Measurements from ENCODE around the gene RHOBTB1. TPM values are rescaled to one million over a fixed set of nuclear protein-coding genes. Genes with fewer than 3 reads are reported as not detected.
A peak's percentile ranks its signal among the peaks of the same experiment; 100 is the strongest.
"Not testable (repeated sequence)": the region's sequence is repeated elsewhere in the genome, so short reads cannot be mapped to it uniquely, and the experiment has no call there.

RHOBTB1 gene
- total RNA-seq, 2 experiments from 2014 or later, result 0.09 to 0.74 TPM

DNA sequence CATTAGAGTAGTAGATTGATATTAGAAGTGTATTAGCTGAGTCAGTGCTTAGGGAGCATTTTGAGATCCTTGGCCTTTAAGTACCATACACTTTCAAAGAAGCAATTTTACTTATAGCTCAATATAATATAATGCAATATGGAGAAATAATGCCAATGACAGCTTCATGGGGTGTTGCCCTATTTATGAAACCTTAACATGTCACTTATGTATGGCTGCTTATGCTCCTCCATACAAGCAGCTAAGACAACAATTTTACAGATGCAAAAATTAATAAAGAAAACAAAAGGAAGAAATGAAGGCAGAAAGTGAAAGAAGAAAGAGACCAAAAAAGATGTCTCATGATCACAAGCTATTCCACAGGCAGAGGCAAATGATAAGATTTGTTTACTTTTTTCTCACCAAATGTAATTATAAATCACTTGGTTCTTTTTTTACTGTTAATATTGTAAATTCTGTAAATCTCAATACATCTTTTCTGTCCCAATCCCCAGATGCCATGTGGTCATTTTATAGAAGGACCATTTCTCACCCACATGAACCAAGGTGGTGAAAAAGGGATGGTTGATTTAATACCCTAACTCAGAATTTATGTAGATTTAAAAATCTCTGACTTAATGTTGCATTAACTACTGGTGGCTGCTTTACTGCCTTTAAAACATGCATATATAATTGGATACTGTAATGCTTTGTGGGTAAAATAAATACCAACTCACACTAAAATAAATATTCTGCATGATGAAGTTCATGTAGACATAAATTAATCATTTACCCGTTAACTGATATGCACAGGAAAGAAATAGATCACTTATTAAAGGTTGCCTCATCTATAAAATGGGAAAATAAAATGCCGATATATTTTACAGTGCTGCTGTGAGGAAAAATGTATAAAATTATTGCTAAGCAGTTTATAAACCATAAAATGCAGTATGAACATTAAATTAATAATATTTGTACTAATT lies 33.5 kb upstream of the RHOBTB1 start:
- intact Hi-C loops (cut with micrococcal nuclease), result no loop called here
- no peaks in the 10 kb centered on the region for H3K36me3 Mint-ChIP-seq (ENCODE audit: low read depth)
- TF ChIP-seq, protein P1, sequence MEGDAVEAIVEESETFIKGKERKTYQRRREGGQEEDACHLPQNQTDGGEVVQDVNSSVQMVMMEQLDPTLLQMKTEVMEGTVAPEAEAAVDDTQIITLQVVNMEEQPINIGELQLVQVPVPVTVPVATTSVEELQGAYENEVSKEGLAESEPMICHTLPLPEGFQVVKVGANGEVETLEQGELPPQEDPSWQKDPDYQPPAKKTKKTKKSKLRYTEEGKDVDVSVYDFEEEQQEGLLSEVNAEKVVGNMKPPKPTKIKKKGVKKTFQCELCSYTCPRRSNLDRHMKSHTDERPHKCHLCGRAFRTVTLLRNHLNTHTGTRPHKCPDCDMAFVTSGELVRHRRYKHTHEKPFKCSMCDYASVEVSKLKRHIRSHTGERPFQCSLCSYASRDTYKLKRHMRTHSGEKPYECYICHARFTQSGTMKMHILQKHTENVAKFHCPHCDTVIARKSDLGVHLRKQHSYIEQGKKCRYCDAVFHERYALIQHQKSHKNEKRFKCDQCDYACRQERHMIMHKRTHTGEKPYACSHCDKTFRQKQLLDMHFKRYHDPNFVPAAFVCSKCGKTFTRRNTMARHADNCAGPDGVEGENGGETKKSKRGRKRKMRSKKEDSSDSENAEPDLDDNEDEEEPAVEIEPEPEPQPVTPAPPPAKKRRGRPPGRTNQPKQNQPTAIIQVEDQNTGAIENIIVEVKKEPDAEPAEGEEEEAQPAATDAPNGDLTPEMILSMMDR (IDR thresholded peaks at IDR 0.05), result no peak
- H3K27me3 Mint-ChIP-seq, result peaks cover 8% of the 10 kb centered on the region
- peaks cover 7% of the 10 kb centered on the region for H3K4me1 Mint-ChIP-seq (ENCODE audit: low read depth)
- POLR2A ChIA-PET, result no interaction called here
- H3K27ac Mint-ChIP-seq, result no peak overlapping the region
- no peak for DNase-seq
- CTCF ChIA-PET, result no interaction called here
- H3K4me3 Mint-ChIP-seq, result no peak overlapping the region
- ATAC-seq, result no peak
- no peaks in the 10 kb centered on the region for H3K9me3 Mint-ChIP-seq

DNA sequence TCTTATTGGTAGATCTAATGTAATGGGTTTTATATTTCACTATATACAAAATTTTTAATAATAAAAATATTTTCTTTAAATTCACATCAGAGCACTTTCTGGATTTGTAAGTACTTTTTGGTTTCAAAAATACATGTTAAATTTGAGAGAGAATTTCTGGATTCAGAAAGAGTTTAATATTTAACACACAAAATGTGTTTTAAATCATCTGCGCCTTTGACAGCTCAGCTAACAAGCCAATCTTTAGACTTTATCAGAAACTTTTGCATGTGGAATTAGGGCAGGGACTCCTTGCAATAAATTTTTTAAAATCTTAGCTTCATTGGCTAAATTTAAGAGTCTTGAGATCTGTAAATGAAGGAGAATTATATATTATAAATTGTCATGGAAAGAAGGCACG lies 32.7 kb upstream of the RHOBTB1 start:
- ATAC-seq (no peak), DNase-seq (no peak)
- no peaks in the 10 kb centered on the region for H3K9me3 Mint-ChIP-seq
- TF ChIP-seq, protein P1 (IDR thresholded peaks at IDR 0.05), result no peak
- peaks cover 8% of the 10 kb centered on the region for H3K27me3 Mint-ChIP-seq
- H3K4me1 Mint-ChIP-seq (ENCODE audit: low read depth), result peaks cover 7% of the 10 kb centered on the region
- ChIA-PET CTCF (no interaction called here), POLR2A (no interaction called here)
- intact Hi-C loops (cut with micrococcal nuclease), result no loop called here
- no peaks in the 10 kb centered on the region for H3K36me3 Mint-ChIP-seq (ENCODE audit: low read depth)
- no peak overlapping the region for H3K27ac Mint-ChIP-seq
- H3K4me3 Mint-ChIP-seq, result no peak overlapping the region

DNA sequence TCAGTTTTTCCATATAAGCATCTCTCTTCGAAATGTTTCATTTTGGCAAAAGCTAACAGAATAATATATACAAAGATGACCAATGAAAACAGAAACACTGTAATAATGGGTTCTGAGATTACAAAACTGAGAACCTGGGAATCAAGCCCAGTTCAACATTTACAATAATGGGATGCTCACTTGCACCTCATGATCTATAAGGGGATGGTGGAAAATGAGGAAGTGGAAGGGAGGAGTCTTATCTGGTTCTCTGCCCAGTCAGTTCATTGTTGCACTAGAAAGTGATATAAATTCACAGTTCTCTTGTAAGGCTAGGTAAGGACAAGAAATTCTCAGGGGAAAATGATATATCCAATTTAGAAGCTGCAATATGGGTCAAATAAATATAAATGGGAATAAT lies 31.7 kb upstream of the RHOBTB1 start:
- H3K27me3 Mint-ChIP-seq, result peaks cover 8% of the 10 kb centered on the region
- intact Hi-C loops (cut with micrococcal nuclease), result no loop called here
- H3K36me3 Mint-ChIP-seq (ENCODE audit: low read depth), result no peaks in the 10 kb centered on the region
- TF ChIP-seq, protein P1 (IDR thresholded peaks at IDR 0.05), result no peak
- ATAC-seq, result no peak
- no peaks in the 10 kb centered on the region for H3K9me3 Mint-ChIP-seq
- no peak for DNase-seq
- peaks cover 7% of the 10 kb centered on the region for H3K4me1 Mint-ChIP-seq (ENCODE audit: low read depth)
- H3K4me3 Mint-ChIP-seq, result no peak overlapping the region
- POLR2A ChIA-PET, result no interaction called here
- CTCF ChIA-PET, result no interaction called here
- H3K27ac Mint-ChIP-seq, result no peak overlapping the region

DNA sequence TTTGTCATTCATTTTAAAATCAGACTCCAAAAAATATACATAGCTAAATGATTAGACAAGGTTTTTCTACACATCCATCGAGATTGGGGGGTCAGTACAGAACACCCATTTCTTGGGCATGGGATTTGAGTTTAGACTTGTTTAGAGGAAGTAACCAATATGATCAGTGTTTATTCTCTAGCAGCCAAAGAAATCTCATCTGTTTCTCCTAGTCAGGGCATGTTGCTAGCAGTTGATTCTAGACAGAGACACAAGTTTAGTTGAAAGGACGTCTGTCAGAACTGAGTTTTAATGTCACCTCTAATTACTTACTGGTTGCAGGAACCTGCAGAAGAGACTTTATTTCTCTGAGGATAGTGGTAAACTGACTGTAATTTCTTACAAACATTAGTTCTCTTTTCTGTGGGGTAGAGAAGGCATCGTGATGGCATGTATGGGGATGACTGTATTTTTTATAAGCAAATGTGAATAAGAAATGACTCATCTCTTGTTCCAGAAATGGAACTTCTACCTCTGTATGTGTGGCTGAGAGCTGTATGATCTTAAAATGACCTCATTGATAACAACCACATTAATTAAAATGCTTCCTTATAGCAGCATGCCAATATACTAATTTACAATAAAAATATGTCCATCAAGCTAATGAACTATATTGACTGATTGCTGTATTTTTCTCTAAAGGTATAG lies 30.6 kb upstream of the RHOBTB1 start:
- H3K4me3 Mint-ChIP-seq, result no peak overlapping the region
- ChIA-PET POLR2A (no interaction called here), CTCF (interaction anchor here (1.0 kb wide), 1 partner anchor 10 kb away, joined by 4 read pairs; no protein-coding TSS in a partner anchor)
- H3K9me3 Mint-ChIP-seq, result no peaks in the 10 kb centered on the region
- TF ChIP-seq, protein P1 (IDR thresholded peaks at IDR 0.05), result no peak
- DNase-seq (no peak), ATAC-seq (peak; percentile 92)
- H3K27me3 Mint-ChIP-seq, result peaks cover 8% of the 10 kb centered on the region
- peak overlapping the region; percentile 13 for H3K27ac Mint-ChIP-seq
- no peaks in the 10 kb centered on the region for H3K36me3 Mint-ChIP-seq (ENCODE audit: low read depth)
- peaks cover 7% of the 10 kb centered on the region for H3K4me1 Mint-ChIP-seq (ENCODE audit: low read depth)
- intact Hi-C loops (cut with micrococcal nuclease), result no loop called here

DNA sequence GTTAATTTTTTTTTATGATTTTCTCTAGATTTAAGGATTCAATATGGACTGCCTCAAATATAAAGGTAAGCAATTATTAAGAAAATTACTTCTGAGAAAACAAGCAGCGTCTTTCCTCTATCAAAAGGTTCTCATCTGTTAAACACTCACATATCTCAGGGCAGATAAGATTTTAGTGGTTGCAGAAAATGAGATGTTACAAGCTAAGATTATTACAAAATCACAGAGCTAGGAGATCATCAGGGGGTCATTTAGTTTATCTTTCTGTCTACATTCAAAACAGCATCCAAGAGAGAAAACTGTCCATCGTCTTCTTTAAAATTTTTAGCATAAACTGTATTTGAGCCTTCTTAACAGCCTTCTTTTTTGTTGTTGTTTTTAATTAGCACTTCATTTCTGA lies 29.1 kb upstream of the RHOBTB1 start:
- no peak overlapping the region for H3K4me3 Mint-ChIP-seq

DNA sequence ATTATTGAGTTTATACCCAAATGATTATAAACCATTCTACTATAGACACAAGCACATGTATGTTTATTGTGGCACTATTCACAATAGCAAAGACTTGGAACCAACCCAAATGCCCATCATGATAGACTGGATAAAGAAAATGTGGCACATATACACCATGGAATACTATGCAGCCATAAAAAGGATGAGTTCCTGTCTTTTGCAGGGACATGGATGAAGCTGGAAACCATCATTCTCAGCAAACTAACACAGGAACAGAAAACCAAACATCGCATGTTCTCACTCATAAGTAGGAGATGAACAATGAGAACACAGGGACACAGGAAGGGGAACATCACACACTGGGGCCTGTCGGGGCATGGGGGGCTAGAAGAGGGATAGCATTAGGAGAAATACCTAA lies 28.2 kb upstream of the RHOBTB1 start:
- POLR2A ChIA-PET; H3K4me3 Mint-ChIP-seq; CTCF ChIA-PET; DNase-seq; H3K9me3 Mint-ChIP-seq; ATAC-seq; H3K36me3 Mint-ChIP-seq (ENCODE audit: low read depth); intact Hi-C loops (cut with micrococcal nuclease); H3K27ac Mint-ChIP-seq: not testable (repeated sequence)
- H3K27me3 Mint-ChIP-seq, result peaks cover 10% of the 10 kb centered on the region
- peaks cover 19% of the 10 kb centered on the region for H3K4me1 Mint-ChIP-seq (ENCODE audit: low read depth)

More for the DNA sequence above, 29.1 kb upstream of the RHOBTB1 start:
- Mint-ChIP-seq H3K27me3 (peaks cover 9% of the 10 kb centered on the region), H3K9me3 (no peaks in the 10 kb centered on the region), H3K4me1 (ENCODE audit: low read depth) (peaks cover 13% of the 10 kb centered on the region), H3K36me3 (ENCODE audit: low read depth) (no peaks in the 10 kb centered on the region), H3K27ac (no peak overlapping the region)
- intact Hi-C loops (cut with micrococcal nuclease), result no loop called here
- ATAC-seq (no peak), DNase-seq (no peak)
- ChIA-PET POLR2A (no interaction called here), CTCF (interaction anchor here (1.0 kb wide), 1 partner anchor 14 kb away, joined by 3 read pairs; no protein-coding TSS in a partner anchor)
- TF ChIP-seq, protein P1 (IDR thresholded peaks at IDR 0.05), result no peak
